22Rv1 (cell line): ENCODE data around the gene ACTR3.

Source experiments
- H3K27ac ChIP-seq: fragments of 450-650 bp; 2 replicates; pipeline ENCODE4 v1.5.1; 2017
- CTCF ChIP-seq: fragments of 450-650 bp; IDR thresholded peaks from 2 replicates; pipeline ENCODE4 v1.5.1; 2017; ENCODE audit warnings: mild to moderate bottlenecking
- ZFX ChIP-seq: fragments of 450-650 bp; IDR thresholded peaks from 2 replicates; pipeline ENCODE4 v1.6.1; 2017; ENCODE audit warnings: antibody characterized with exemption, borderline replicate concordance

The ACTR3 gene

GRCh38 chr2:113895819-113896563 is 6.1 kb downstream of the ACTR3 start:
- no peak overlapping the region for H3K27ac ChIP-seq
- TF ChIP-seq CTCF (no peak), ZFX (no peak)

GRCh38 chr2:113896791-113897190 is 6.9 kb downstream of the ACTR3 start:
- no peak overlapping the region for H3K27ac ChIP-seq
- no peak for TF ChIP-seq CTCF
- no peak for TF ChIP-seq ZFX

- TF ChIP-seq CTCF (no peak), ZFX (no peak)
- no peak overlapping the region for H3K27ac ChIP-seq
Measured at GRCh38 chr2:113898081-113898480, 8.2 kb downstream of the ACTR3 start.

DNA sequence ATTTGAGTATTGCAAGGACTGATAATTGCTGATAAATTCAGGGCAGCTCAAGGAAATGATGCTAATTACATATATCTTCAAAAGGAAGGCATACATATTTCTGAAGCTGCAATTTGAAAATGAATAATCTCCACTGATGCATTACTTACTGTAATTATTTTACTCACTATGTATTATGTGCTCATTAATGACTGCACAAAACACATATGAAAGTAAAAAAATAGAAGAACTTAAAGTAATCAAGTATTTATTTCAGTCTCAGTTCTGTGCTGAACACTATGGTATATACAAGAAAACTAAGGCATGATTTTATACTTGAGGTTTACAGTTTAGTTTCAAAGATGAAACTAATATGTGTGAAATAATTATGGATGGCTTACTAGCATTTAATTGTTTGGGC is 9.3 kb downstream of the ACTR3 start:
- TF ChIP-seq CTCF: no peak
- TF ChIP-seq ZFX: no peak

DNA sequence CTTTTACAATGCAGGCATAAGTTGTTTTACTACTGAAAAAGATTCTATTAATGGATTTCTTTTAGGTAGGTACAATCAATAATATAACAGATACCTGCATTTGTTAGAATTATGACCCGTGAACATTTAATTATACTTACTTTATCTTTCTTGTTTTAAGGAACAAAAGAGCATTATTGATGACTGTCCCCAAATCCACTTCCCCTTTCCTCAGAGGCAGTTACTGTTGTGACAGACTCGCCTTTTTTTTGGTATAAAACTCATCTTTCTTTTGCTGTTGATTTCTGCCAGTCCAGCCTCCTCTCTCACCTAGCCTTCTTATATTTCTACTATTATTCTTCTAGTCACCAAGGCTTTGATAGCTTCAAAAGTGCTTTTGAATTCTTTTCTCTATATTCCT is 12.1 kb downstream of the ACTR3 start:
- TF ChIP-seq ZFX (no peak), CTCF (no peak)
- no peak overlapping the region for H3K27ac ChIP-seq

More for the DNA sequence above, 9.3 kb downstream of the ACTR3 start:
- H3K27ac ChIP-seq: no peak overlapping the region

- no peak overlapping the region for H3K27ac ChIP-seq
- no peak for TF ChIP-seq ZFX
- TF ChIP-seq CTCF: no peak
Measured at GRCh38 chr2:113905886-113906285, 16.0 kb downstream of the ACTR3 start.

DNA sequence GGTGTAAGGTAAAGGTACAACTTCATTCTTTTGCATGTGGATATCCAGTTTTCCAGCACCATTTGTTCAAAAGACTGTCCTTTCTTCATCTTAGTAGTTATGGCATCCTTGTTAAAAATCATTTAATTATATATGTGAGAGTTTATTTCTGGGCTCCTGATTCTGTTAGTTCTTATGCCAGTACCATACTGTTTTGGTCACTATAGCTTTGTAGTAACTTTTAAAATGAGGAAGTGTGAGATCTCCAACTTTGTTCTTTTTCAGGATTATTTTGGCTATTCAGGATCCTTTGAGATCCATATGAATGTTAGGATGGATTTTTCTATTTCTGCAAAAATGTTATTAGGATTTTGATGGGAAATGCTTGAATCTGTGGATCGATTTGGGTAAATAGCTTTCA is 16.8 kb downstream of the ACTR3 start:
- H3K27ac ChIP-seq: no peak overlapping the region
- TF ChIP-seq ZFX (no peak), CTCF (no peak)
